ENCODE measurements around the gene DNAJB8.

GRCh38 chr3:128475355-128475754 is 8.7 kb upstream of the DNAJB8 start:
- TF ChIP-seq FOXO4 (CRISPR knock-in tag; IDR thresholded peaks at IDR 0.05) (no peak), ARID4B (CRISPR knock-in tag; IDR thresholded peaks at IDR 0.05) (no peak), POLR2A (conservative IDR thresholded peaks at IDR 0.05) (no peak)

Data from K562 (cell line).